NCI-H1092 (cell line): ENCODE data around the gene ZNF436.
"Not testable (repeated sequence)": the region's sequence is repeated elsewhere in the genome, so short reads cannot be mapped to it uniquely, and the experiment has no call there.

Source experiments
- DNase-seq: peaks from one replicate; lab custom pipeline; 2025; lab: John Stamatoyannopoulos, UW

The ZNF436 gene

GRCh38 chr1:23392125-23392855 lies 22.7 kb upstream of the ZNF436 start:
- DNase-seq, result no peak

- DNase-seq, result no peak
Measured at GRCh38 chr1:23389837-23390321, 20.2 kb upstream of the ZNF436 start.

- DNase-seq, result no peak
Measured at GRCh38 chr1:23387494-23387893, 17.9 kb upstream of the ZNF436 start.

GRCh38 chr1:23385119-23385621 lies 15.5 kb upstream of the ZNF436 start:
- DNase-seq, result no peak

- no peak for DNase-seq
Measured at GRCh38 chr1:23384312-23385058, 14.8 kb upstream of the ZNF436 start.

- DNase-seq, result no peak
Measured at GRCh38 chr1:23383577-23384311, 14.1 kb upstream of the ZNF436 start.

- DNase-seq, result no peak
Measured at GRCh38 chr1:23381233-23381885, 11.7 kb upstream of the ZNF436 start.

GRCh38 chr1:23380719-23381118 lies 11.1 kb upstream of the ZNF436 start:
- no peak for DNase-seq

GRCh38 chr1:23380236-23380635 lies 10.6 kb upstream of the ZNF436 start:
- not testable (repeated sequence) for DNase-seq

GRCh38 chr1:23376890-23377811 lies 7.5 kb upstream of the ZNF436 start:
- DNase-seq, result no peak

GRCh38 chr1:23374079-23374735 lies 4.6 kb upstream of the ZNF436 start:
- not testable (repeated sequence) for DNase-seq

GRCh38 chr1:23371987-23372880 lies 2.6 kb upstream of the ZNF436 start:
- DNase-seq, result no peak

- peak; percentile 7 for DNase-seq
Measured at GRCh38 chr1:23370709-23371584, 1.3 kb upstream of the ZNF436 start.

GRCh38 chr1:23370330-23370708 lies 683 bp upstream of the ZNF436 start:
- DNase-seq, result no peak

- peak; percentile 91 for DNase-seq
Measured at GRCh38 chr1:23368562-23369334, 888 bp downstream of the ZNF436 start.

- peak; percentile 99 for DNase-seq
Measured at GRCh38 chr1:23367791-23368561, 1.7 kb downstream of the ZNF436 start.

GRCh38 chr1:23367451-23367790 lies 2.2 kb downstream of the ZNF436 start:
- no peak for DNase-seq
